SK-N-SH (cell line): ENCODE data around the gene PNKD. TPM values are rescaled to one million over a fixed set of nuclear protein-coding genes. Genes with fewer than 3 reads are reported as not detected.

Experiments used
- CTCF ChIA-PET: fragments of 300-600, 350-600 bp; formaldehyde crosslinking; extraction: SDS; loops from one replicate; lab custom pipeline; 2021; lab: Yijun Ruan, JAX
- POLR2A ChIA-PET: fragments of 350-600 bp; sonication (Branson Sonifier 250); formaldehyde crosslinking; extraction: SDS; loops from one replicate; lab custom pipeline; 2020; ENCODE audit warnings: antibody characterized with exemption, inconsistent platforms; lab: Yijun Ruan, JAX
- DNase-seq: peaks from one replicate; pipeline ENCODE4 v3.0.0; 2012
- H2AFZ ChIP-seq: fragments of 200-600 bp; sonication (generic); 2 replicates; pipeline ENCODE4 v1.8.1; 2016; ENCODE audit warnings: antibody characterized with exemption, mild to moderate bottlenecking, low read depth
- H3F3A ChIP-seq: fragments of 200-600 bp; sonication (generic); replicated peaks from 2 replicates; pipeline ENCODE3; 2016; ENCODE audit warnings: antibody characterized with exemption, mild to moderate bottlenecking; ENCODE audit not compliant: insufficient read depth
- H3K27ac ChIP-seq, 2 experiments: fragments of 200-500 bp in 1 of 2; fragments of 200-600 bp in 1 of 2; sonication (Bioruptor generic) in 1 of 2; sonication (generic), shearing (Covaris generic) in 1 of 2; 2 replicates each; pipeline versions ENCODE4 v1.5.1 to v1.6.1; 2014 to 2016; ENCODE audit warnings: low read depth in 2 of 2, inconsistent platforms in 1 of 2, low read length in 1 of 2, mild to moderate bottlenecking in 1 of 2, mixed read lengths in 1 of 2
- H3K27me3 ChIP-seq: fragments of 200-600 bp; sonication (generic), shearing (Covaris generic); 2 replicates; pipeline ENCODE4 v1.6.1; 2016; ENCODE audit warnings: mixed run types; ENCODE audit not compliant: insufficient read depth
- H3K36me3 ChIP-seq, 2 experiments: fragments of 200-500 bp in 1 of 2; fragments of 200-600 bp in 1 of 2; sonication (Bioruptor generic) in 1 of 2; sonication (generic) in 1 of 2; replicated peaks in 1 of 2; 2 replicates each; pipeline versions ENCODE3 to v1.5.1; 2014 to 2016; ENCODE audit warnings: low read length in 1 of 2, mild to moderate bottlenecking in 1 of 2; ENCODE audit not compliant: insufficient read depth in 2 of 2, control insufficient read depth in 1 of 2
- H3K4me1 ChIP-seq, 2 experiments: fragments of 200-500 bp in 1 of 2; fragments of 200-600 bp in 1 of 2; sonication (Bioruptor generic) in 1 of 2; sonication (generic), shearing (Covaris generic) in 1 of 2; 2 replicates each; pipeline versions ENCODE4 v1.5.1 to v1.6.1; 2014 to 2016; ENCODE audit warnings: low read depth in 1 of 2, low read length in 1 of 2, mixed run types in 1 of 2; ENCODE audit not compliant: insufficient read depth in 2 of 2, control insufficient read depth in 1 of 2
- H3K4me2 ChIP-seq: fragments of 200-600 bp; sonication (generic), shearing (Covaris generic); 2 replicates; pipeline ENCODE4 v1.6.1; 2017; ENCODE audit warnings: mixed run types
- H3K4me3 ChIP-seq, 2 experiments: fragments of 200-500 bp in 1 of 2; fragments of 200-600 bp in 1 of 2; sonication (Bioruptor generic) in 1 of 2; sonication (generic), shearing (Covaris generic) in 1 of 2; 2 replicates each; pipeline versions ENCODE4 v1.5.1 to v1.8.1; 2014 to 2016; ENCODE audit warnings: low read depth in 2 of 2, inconsistent platforms in 1 of 2, low read length in 1 of 2, mild to moderate bottlenecking in 1 of 2, mixed read lengths in 1 of 2, moderate library complexity in 1 of 2
- H3K79me2 ChIP-seq: fragments of 200-600 bp; sonication (generic); 2 replicates; pipeline ENCODE4 v1.8.1; 2017; ENCODE audit warnings: mild to moderate bottlenecking; ENCODE audit not compliant: insufficient read depth
- H3K9ac ChIP-seq: fragments of 200-600 bp; sonication (generic); 2 replicates; pipeline ENCODE4 v1.6.1; 2017; ENCODE audit warnings: mixed run types
- H3K9me2 ChIP-seq: fragments of 200-600 bp; sonication (generic); 2 replicates; pipeline ENCODE4 v1.6.1; 2017; ENCODE audit warnings: mixed run types
- H3K9me3 ChIP-seq: fragments of 200-600 bp; sonication (generic); 2 replicates; pipeline ENCODE4 v1.6.1; 2017; ENCODE audit warnings: mixed run types, mild to moderate bottlenecking, moderate library complexity
- H4K20me1 ChIP-seq: fragments of 200-600 bp; sonication (generic); 2 replicates; pipeline ENCODE4 v1.6.1; 2017; ENCODE audit warnings: mild to moderate bottlenecking, mixed run types; ENCODE audit not compliant: insufficient read depth
- CHD2 ChIP-seq: fragments of 150-350 bp; IDR thresholded peaks from 2 replicates; pipeline ENCODE4 v1.6.1; 2018; ENCODE audit warnings: low read length; ENCODE audit not compliant: partially characterized antibody
- ELF1 ChIP-seq: IDR thresholded peaks from 2 replicates; pipeline ENCODE4 v1.4.0; 2012
- FOSL2 ChIP-seq: IDR thresholded peaks from 2 replicates; pipeline ENCODE4 v1.4.0; 2012; ENCODE audit warnings: low read depth, mild to moderate bottlenecking, moderate library complexity, borderline replicate concordance
- GABPA ChIP-seq: IDR thresholded peaks from 2 replicates; pipeline ENCODE4 v1.4.0; 2012; ENCODE audit warnings: low read depth, mild to moderate bottlenecking
- GATA2 ChIP-seq: sonication (generic); formaldehyde crosslinking; IDR thresholded peaks from 2 replicates; pipeline ENCODE4 v1.5.0; 2020; ENCODE audit warnings: mild to moderate bottlenecking, missing genetic modification reagents
- JUND ChIP-seq: IDR thresholded peaks from 2 replicates; pipeline ENCODE4 v1.4.0; 2012
- NRF1 ChIP-seq: IDR thresholded peaks from 2 replicates; pipeline ENCODE4 v1.6.1; 2012; ENCODE audit warnings: low read depth, mild to moderate bottlenecking, low read length
- RAD21 ChIP-seq: IDR thresholded peaks from 2 replicates; pipeline ENCODE4 v1.6.1; 2012; ENCODE audit warnings: mild to moderate bottlenecking, low read length
- SMC3 ChIP-seq: IDR thresholded peaks from 2 replicates; pipeline ENCODE4 v1.6.1; 2012; ENCODE audit warnings: low read depth, low read length, improper control_type of control experiment
- TCF12 ChIP-seq: IDR thresholded peaks from 2 replicates; pipeline ENCODE4 v1.4.0; 2012
- TEAD4 ChIP-seq: IDR thresholded peaks from 2 replicates; pipeline ENCODE4 v1.4.0; 2012; ENCODE audit warnings: mild to moderate bottlenecking, borderline replicate concordance; ENCODE audit not compliant: insufficient read depth
- USF1 ChIP-seq: IDR thresholded peaks from 2 replicates; pipeline ENCODE4 v1.4.0; 2012; ENCODE audit warnings: low read depth, borderline replicate concordance
- ZBTB33 ChIP-seq: IDR thresholded peaks from 2 replicates; pipeline ENCODE4 v1.4.0; 2012; ENCODE audit warnings: low read depth, borderline replicate concordance
- WGBS: methylation state at CpG from one replicate; pipeline ENCODE4 v1.1.6; 2017; ENCODE audit warnings: low lambda C conversion rate; 5-methylcytosine and 5-hydroxymethylcytosine counted together
- polyA plus RNA-seq, 3 experiments: library from polyadenylated mRNA; depleted of rRNA; stranded (reverse); fragments of >200 nt; gene quantifications; 2 replicates each; pipeline ENCODE4 v1.2.3, GENCODE V29; 2012

PNKD gene
- polyA plus RNA-seq, 1 of the 3 experiments (the other 2 are of a cell fraction) = 101 TPM

DNA sequence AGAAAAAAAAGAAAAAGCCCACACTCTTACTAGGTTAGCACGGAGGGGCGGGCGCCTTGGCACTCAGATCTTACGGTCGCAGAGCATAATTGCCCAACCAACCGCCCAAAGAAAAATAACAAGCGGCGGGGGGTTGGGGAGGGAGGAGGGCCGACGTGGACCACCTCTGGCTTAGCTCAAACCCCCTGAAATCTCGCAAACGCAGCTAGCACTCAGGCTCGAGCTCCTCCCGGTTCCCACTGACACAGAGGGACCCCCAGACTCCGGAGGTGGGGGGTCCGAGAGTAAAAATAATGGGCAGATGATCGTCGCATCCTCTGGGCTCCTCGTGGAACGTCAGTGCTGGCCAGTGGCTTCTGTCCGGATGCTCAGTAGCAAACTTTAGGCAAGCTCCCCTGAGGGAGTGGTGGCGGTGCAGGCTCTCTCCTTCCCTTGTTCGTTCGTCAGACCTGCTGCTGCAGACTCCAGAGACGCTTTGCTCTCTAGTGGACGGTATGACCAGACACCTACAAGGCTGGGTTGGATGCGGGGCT is 98.4 kb downstream of the PNKD start:
- no peaks in the 10 kb centered on the region for H3F3A ChIP-seq
- H3K27ac ChIP-seq = no peak overlapping the region
- no peaks in the 10 kb centered on the region for H3K9me3 ChIP-seq
- no peak overlapping the region for H3K4me2 ChIP-seq
- H2AFZ ChIP-seq = no peak overlapping the region
- no peaks in the 10 kb centered on the region for H4K20me1 ChIP-seq
- ChIA-PET POLR2A (no interaction called here), CTCF (no interaction called here)
- no peaks in the 10 kb centered on the region; a peak in 1 of 4 replicates for H3K4me1 ChIP-seq
- H3K4me3 ChIP-seq = no peak overlapping the region
- no peak overlapping the region for H3K9ac ChIP-seq
- TF ChIP-seq NRF1 = no peak
- TF ChIP-seq, all 33 proteins: peak for 0
- Histone ChIP-seq H3K9me2 (no peaks in the 10 kb centered on the region), H3K79me2 (no peaks in the 10 kb centered on the region), H3K27me3 (no peaks in the 10 kb centered on the region), H3K36me3 (no peaks in the 10 kb centered on the region)
- DNase-seq = no peak
- WGBS = 86% methylated on average over 22 of the region's 27 CpGs

DNA sequence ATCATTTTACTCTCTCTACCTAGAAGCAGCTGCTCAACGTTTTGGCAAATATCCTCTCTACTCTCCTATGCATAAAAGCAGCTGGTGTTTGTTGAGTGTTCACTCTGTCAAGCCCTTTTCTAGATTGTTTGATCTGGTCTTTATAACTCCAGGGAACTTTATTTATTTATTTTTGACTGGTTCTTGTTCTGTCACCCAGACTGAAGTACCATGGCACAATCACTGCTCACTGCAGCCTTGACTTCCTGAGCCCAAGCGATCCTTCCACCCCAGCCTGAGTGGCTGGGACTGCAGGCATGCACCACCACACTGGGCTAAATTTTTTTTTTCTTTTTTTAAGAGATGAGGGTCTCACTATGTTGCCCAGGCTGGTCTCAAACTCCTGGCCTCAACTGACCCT is 99.0 kb downstream of the PNKD start:
- 74% methylated on average over 2 of the region's 2 CpGs for WGBS
- POLR2A ChIA-PET = no interaction called here

DNA sequence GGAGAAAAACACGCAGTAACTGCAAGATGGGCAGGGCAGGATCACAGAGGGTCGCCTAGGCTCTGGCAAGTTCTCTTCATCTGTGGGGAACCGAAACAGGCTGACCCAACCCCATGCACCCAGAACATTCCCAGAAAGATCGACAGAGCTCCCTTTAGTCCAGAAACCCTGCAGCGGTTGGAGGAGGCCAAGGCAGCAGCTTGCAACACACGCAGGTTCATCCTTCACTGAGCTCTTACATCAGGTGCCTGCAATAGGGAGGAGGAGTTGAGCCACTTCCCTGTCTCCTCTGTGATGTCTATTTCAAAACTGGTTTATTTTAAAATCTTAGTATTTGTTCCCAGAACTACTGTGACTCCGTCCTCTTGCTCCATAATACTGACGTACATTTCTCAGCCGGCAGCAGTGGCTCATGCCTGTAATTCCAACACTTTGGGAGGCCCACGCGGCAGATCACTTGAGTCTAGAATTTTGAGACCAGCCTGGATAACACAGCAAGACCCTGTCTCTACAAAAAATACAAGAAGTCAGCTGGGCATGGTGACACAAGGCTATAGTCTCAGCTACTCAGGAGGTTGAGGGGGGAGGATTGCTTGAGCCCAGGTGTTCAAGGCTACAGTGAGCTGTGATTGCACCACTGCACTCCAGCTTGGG is 100.2 kb downstream of the PNKD start:
- no peak overlapping the region for H2AFZ ChIP-seq
- no peaks in the 10 kb centered on the region for H3K79me2 ChIP-seq
- H3K4me2 ChIP-seq = no peak overlapping the region
- no peaks in the 10 kb centered on the region for H3K9me2 ChIP-seq
- 81% methylated on average over 11 of the region's 11 CpGs for WGBS
- no peaks in the 10 kb centered on the region for H3K9me3 ChIP-seq
- H3K27ac ChIP-seq = no peak overlapping the region
- no peaks in the 10 kb centered on the region for H3K36me3 ChIP-seq
- no peaks in the 10 kb centered on the region for H3K4me1 ChIP-seq
- peaks cover 5% of the 10 kb centered on the region for H3F3A ChIP-seq
- no peak overlapping the region for H3K9ac ChIP-seq
- CTCF ChIA-PET = no interaction called here
- H4K20me1 ChIP-seq = no peaks in the 10 kb centered on the region
- H3K4me3 ChIP-seq = no peak overlapping the region
- POLR2A ChIA-PET = no interaction called here
- DNase-seq = no peak
- no peaks in the 10 kb centered on the region for H3K27me3 ChIP-seq
- TF ChIP-seq FOSL2 (no peak), TEAD4 (no peak), CHD2 (no peak), SMC3 (no peak), ZBTB33 (no peak), ELF1 (no peak), GABPA (no peak), GATA2 (CRISPR knock-in tag) (no peak), USF1 (no peak), TCF12 (no peak)

More for the DNA sequence above, 99.0 kb downstream of the PNKD start:
- no peak overlapping the region for H3K4me2 ChIP-seq
- no peak overlapping the region for H2AFZ ChIP-seq
- no peaks in the 10 kb centered on the region for H3K9me2 ChIP-seq
- H3K27ac ChIP-seq = no peak overlapping the region
- no peaks in the 10 kb centered on the region for H3K9me3 ChIP-seq
- no peak for TF ChIP-seq RAD21
- TF ChIP-seq JUND = no peak
- no peaks in the 10 kb centered on the region for H3K27me3 ChIP-seq
- CTCF ChIA-PET = no interaction called here
- no peaks in the 10 kb centered on the region; a peak in 1 of 4 replicates for H3K4me1 ChIP-seq
- no peaks in the 10 kb centered on the region for H3F3A ChIP-seq
- H3K36me3 ChIP-seq = no peaks in the 10 kb centered on the region
- H4K20me1 ChIP-seq = no peaks in the 10 kb centered on the region
- no peaks in the 10 kb centered on the region for H3K79me2 ChIP-seq
- H3K9ac ChIP-seq = no peak overlapping the region
- DNase-seq = no peak
- no peak overlapping the region for H3K4me3 ChIP-seq
